ACHN (cell line): ENCODE data around the gene ZDHHC14.
A peak's percentile ranks its signal among the peaks of the same experiment; 100 is the strongest.

Experiments
- DNase-seq: peaks from one replicate; pipeline ENCODE4 v3.0.0-alpha.2; 2015
- in situ Hi-C: cut with HindIII; loops from 2 replicates; pipeline ENCODE4 v1.10.0; 2017; ENCODE audit warnings: low sequenced_read_pairs, low pct_ligation_motif_present, low pct_unique_long_range_greater_than_20kb

The ZDHHC14 gene

DNA sequence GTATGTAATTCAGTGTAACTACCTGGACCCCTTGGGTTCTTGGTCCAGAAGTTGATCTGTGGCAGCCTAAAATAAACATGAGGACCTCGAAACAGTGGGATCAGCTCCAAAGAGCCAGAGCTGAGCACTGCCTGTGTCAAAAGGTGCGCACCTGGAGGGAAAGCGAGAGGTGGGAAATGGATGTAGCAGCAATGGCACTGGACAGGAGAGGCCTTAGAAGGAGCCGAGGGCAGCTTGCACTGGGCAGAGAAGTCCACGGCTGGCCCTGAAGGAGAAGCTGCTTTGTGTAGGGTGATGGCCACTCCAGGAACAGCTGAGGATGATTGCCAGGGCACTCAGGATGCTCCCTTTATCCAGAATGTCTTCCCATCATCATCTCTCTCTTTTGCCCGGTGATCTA lies 228.1 kb downstream of the ZDHHC14 start:
- DNase-seq = no peak
- in situ Hi-C loops = no loop called here

DNA sequence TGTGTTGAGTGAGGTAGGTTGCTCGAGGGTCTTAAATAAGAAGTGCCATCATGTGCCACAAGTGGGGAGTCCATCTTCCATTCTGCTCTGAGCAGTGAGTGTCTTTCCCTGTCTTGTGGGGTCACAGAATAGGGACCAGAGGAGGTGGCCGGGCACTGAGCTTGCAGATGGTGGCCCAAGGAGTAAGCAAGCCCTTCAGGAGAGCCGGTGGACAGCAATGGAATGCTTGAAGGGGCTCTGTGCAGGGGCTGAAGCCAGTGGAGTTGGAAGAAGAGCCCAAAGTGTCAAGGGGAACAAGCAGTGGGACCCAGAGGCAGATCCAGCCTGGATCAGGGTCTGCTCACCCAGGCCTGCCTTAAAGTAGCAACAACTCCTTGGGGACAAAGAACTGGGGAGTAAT lies 228.6 kb downstream of the ZDHHC14 start:
- in situ Hi-C loops = no loop called here
- DNase-seq = no peak

DNA sequence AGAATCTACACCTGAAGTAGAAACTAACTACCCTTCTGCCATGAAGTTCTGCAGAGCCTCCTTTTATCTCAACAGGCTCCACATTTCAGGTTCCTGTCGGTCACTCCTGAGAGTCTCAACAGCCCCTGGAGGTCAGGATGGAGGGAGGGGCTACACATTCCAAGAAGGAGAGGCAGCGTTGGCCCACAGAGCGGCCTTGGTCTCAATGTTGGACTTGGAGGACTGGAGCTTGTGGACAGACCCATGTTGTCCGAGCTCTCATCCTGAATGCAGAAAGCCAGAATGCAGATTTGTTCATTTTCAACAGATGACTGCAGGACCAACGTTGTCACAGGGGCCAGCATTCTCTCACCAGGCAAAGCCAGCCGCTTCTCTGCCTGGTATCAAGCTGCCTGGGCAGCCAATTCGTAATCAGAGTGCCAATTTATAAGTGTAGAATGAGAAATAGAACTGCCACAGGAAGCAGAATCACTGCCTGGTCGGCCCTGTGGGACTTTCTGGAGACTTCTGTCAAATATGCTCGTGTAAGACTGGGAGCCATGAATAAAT lies 229.5 kb downstream of the ZDHHC14 start:
- in situ Hi-C loops = no loop called here
- DNase-seq = no peak

DNA sequence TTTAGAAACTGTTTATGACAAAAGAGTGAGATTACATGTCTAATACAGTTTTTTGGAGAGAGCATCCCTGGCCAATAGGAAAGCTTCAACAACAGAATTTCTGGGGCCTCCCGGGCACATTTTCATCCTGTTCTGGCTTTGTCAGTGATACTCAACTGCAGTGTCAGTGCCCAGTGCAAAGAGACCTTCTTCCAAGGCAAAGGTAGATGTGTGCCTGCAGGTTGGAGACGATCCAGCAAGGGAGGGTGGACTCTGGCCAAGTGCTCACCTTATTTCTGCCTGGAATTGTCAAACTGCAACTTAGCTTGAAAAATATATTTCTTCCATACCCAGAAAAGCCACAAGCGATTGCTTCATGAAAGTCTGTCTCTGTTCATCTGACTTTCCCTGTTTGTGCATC lies 230.4 kb downstream of the ZDHHC14 start:
- in situ Hi-C loops = no loop called here
- no peak for DNase-seq

DNA sequence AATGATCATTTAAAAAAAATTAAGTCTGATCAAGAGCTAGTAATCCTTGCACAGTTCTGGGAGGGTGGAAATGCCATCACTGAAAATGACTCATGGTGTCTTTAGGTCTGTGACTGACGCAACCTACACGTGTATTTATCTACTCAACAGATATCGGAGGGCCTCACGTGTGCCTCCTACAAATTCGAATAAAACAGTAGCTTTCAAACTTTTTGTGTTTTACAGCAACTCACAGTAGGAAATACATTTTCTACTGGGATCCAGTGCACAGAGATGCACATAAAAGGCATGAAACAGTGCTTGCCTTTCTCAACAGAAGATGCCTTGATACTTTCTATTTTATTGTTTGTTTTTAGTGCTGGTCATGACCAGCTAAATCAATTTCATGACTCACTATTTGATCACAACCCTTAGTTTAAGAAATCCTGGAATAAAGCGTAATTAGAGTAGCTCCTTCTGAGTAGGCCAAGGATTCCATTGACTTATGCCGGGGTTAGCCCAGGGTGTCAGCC lies 232.1 kb downstream of the ZDHHC14 start:
- DNase-seq = no peak
- in situ Hi-C loops = no loop called here

DNA sequence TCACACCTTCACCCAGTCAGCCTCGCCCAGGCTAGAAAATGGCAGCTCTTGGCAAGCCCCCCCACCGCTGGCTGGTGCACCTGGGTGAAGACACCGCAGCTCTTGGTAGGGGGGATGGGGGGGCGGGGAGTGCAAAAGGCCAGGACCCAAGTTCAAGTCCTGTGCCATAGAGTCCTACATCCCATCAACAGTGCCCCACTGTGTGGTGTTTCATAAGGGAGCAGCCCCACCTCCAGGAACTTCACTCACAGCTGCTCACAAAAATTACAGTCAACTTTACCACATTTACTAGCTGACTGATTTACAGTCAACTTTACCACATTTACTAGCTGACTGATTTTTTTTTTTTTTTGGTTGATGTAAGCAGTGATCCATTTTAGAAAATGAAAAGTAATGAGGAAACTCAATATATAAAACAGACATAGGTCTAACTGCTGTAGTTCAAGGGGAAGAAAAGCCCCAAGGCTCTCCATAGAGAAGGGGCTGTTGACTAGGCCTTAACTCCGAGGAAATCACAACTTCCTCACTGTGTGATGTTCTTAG lies 233.1 kb downstream of the ZDHHC14 start:
- peak; percentile 2 for DNase-seq
- in situ Hi-C loops = no loop called here

DNA sequence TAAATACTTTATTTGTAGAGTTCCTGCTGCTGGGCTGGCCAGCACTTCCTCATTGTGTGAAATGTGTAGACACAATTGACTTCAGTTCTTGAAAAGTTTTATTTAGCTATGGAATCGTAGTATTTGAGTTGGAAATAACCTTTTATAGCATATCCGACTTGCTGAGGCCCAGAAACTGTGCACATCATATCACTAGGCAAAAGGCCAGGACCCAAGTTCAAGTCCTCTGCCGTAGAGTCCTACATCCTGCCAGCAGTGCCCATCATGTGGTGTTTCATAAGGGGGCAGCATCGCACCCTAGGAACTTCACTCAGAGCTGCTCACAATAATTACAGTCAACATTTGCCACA lies 234.4 kb downstream of the ZDHHC14 start:
- in situ Hi-C loops = no loop called here
- DNase-seq = no peak

DNA sequence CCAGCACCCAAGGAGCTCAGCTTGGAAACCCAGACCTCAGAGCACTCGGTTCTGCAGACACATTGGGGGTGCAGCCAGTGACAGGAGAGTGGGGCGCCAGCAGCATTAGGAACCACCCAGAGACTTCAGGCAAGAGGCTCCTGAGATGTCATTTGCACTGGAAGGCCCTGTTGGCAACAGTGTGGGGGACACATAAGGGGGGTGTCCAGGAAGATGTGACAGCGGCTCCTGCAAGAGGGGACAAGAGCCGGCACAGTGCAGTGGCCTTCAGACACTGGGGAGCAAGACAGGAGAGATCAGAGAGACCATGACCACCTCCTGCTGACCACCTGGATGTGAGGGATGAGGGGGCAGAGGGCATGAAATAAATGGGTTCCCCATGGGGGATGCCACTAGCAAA lies 235.0 kb downstream of the ZDHHC14 start:
- in situ Hi-C loops = no loop called here
- no peak for DNase-seq

DNA sequence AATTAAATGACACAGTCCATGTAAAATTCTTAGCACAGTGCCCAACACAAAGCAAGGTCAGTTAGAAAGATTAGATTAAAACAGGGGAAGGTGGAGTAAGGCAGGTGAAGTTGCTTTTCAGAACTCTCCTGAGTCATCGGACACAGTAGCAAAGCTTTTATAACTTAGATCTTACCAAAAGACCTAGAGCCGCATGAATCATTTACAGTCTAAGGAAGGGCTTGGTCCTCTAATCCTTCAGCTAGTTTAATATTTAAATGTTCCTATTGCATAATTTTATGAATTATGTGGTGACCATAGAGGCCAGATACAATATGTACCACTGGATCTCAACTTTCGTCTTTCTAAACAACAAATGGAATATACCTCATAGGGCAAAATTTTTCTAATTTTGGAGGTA lies 240.0 kb downstream of the ZDHHC14 start:
- in situ Hi-C loops = no loop called here
- DNase-seq = no peak

DNA sequence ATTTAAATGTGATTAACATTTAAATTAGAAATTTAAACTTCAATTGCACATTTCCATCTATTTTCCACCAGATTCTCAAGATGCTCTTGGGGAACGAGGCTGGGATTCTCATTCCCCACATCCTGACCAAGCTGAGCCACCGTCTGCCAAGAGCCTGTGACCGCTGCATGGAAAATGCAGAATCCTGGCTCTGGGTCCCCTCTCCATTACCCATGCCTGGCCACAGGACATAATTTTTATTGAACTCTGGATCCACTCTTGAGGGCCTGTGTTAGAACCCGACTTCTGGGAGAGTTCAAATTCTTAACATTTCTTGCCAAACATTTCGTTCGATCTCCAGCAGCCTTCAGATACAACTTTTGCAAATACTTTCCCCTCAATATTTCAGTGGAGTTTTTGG lies 240.4 kb downstream of the ZDHHC14 start:
- no peak for DNase-seq
- in situ Hi-C loops = no loop called here

DNA sequence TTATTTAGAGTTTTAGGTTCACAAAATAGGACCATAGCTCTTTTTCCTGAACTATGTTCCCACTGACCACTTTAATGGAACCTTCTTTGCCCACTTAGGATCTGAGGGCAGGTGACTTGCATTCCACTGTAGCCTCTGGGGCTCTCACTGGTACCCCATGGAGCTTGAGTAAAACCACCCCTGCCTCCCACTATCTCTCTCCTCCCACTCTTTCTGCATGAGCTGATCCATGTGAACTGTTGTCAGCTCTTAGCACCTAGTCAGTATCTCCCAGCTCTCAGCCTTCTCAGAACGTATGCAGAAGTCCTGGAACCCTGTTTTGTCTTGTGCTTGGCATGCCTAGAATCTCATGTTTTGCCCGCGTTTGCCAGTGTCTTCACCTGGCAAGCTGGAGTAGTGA lies 241.4 kb downstream of the ZDHHC14 start:
- in situ Hi-C loops = no loop called here
- DNase-seq = no peak

DNA sequence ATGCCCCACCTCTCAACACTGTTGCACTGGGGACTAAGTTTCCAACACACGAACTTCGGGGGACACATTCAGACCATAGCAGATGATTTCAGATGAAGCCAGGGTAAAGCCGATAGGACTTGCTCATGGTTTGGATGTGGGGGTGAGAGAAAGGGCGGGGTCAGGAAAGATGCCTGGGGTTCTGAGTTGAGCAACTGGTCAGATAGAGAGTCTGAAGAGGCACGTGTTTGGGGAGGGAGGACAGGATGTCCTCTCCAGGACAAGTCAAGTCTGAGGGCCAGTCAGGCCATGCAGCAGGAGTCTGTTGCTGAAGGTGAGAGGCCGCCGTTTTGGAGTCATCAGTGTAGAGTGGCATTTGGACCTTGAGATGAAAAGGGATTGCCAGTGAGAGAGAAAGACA lies 244.1 kb downstream of the ZDHHC14 start:
- DNase-seq = no peak
- in situ Hi-C loops = no loop called here

DNA sequence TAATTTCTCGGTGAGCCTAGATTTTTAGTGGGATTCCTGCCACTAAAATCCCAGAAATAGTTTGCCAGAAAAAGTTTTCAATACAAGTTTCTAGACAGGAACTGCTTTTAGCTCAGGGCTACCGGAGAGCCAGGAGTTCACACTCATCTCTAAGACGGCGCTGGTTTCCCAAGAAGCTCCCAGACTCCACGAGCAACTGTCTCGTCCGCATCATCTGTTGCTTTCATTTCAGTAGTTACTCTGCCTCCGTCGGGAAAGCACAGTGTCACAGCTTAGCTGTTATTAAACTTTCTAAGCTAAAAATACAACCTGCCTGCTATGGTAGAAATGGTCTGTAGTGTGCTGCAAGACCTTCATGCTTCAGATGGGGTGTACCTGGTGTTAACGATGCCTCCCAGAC lies 244.8 kb downstream of the ZDHHC14 start:
- in situ Hi-C loops = no loop called here
- DNase-seq = no peak

DNA sequence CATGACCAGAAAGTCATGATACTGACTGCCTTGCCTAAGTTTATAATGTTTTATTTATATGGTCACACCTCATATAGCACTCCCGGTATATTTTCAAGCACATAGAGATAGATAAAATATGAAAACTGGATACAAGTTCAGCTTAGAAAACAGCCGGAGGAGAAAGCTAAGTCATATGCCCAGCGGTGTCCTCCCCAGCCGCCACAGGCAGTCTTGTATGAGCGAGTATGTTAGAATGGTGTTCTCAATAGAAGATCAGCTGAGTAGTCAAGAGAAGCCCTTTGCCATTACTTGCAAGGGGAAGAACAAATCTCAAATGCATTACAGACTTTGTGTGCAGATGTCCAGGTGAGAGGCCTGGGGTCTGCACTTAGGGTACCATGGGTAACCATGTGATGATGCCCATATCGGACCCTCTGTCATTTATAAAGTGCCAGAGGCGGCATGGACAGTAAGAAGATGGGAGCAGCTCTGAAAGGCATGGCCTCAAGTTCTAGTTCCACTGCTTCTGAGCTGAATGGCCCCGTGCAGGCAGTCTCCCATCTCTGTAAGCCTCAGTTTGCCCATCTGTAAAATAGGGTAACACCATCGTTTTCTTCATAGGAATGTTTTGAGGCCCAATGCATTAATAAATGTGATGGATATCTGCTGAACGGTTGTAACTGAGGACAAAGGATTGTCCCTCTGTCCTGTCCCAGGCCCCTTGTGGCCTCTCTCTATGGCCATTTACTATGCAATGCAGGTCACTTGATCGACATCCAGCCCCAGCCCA lies 246.4 kb downstream of the ZDHHC14 start:
- DNase-seq = no peak
- in situ Hi-C loops = no loop called here

DNA sequence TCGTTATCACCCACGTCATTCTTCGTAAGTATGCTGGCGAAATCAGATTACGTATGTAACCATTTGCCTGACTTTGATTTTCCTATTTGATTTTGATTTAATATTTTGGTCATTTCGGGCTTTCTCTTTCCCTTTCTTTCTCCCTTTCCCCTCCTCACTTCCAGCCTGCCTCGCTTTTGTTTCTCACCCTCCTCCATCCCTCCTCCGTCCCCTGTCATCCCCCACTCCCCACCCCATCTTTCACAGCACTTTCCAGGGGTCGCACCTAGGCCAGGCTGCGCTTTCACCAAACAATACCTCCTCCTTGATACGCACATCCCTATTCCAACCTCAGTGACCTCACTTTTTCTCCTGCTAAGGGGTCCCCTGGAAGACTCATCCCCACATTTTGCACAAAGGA lies 247.5 kb downstream of the ZDHHC14 start:
- DNase-seq = no peak
- in situ Hi-C loops = no loop called here

DNA sequence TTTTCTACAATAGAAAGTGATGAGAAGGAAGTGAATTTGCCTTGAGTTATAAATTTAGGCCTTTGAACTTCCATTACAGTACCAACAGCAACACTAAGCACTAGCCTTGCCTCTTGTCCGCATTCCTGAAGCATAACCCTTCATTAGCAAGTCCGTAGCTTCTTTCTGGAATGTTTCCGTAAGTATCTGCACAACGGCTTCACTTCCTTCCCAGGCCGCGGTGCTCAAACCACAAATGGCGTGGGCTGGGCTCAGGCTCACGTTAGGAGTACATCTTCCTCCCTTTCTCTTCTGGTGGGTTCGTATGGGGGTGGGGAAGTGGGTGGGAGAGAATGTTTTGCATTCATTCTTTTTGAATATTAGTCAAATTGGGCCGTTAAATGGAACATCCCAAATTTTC lies 248.2 kb downstream of the ZDHHC14 start:
- in situ Hi-C loops = no loop called here
- no peak for DNase-seq

DNA sequence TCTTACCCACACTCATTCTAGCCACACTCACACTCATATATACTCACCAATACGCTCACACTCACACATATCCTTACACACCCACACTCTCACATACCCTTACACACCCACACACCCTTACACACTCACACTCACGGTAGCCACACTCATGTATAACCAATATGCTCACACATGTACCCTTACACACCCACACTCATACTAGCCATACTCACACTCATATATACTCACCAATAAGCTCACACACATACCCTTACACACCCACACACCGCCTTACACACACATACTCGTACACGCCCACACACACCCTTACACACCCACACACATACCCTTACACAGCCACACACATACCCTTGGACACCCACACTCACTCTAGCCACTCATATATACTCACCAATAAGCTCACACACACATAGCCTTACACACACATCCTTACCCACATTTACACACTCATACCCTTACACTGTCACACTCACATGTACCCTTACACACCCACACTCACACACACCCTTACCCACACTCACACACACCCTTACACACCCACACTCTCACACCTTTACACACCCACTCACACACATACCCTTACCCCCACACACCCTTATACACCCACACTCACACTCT lies 249.6 kb downstream of the ZDHHC14 start:
- no peak for DNase-seq
- in situ Hi-C loops = no loop called here

DNA sequence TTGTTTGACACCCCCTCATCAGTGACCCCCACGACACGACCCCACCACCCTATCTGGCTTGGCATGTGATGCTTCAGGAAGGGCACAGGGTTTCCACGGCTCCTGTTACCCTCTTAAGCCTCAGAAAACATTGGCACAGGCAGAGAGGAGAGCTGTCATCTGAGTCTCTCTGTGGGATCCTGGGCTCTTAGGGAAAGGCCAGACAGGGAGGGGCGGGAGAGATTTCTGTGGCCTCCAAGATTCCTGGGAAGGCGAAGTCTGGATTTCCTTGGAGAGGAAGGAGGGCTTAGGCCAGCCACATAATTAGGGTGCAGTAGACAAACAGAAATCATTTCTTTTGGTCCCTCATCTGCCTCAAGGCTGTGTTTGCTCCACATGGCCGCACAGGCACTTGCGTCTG lies 250.4 kb downstream of the ZDHHC14 start:
- DNase-seq = no peak
- in situ Hi-C loops = no loop called here

DNA sequence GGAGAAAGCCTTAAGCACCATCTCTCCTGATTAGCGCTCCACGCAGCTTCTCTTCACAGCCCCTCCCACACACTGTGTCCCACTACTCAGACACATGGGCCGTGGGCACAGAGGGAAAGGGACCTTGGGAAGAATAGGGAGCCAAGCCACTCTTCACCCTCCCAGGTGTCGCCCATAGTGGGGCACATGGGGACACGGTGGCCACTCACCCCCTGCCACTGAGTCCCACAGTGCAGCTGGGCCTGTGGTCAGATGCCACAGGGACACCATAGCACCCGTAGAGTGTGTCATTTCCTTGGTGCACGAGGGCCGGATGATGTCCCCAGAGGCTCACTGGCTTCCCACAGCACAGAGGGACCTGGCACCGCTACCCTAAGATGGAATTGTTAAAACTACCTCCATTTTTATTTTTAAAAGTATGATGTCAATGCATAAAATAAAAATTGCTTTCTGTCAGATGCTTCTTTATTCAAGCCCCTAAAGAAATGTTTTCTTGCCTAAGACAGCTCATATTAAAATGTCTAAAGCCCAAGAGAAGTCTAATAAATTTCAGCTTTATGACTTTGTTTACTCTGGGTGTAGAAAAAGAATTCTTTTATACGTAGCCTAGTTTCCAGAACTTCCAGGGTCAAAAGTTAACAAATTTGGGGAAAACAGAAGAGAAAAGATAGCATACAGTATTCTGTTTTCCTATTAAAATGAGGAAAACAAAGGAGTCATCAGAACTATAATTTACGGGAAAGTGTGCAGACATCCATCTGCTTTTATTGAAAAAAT lies 251.0 kb downstream of the ZDHHC14 start:
- in situ Hi-C loops = no loop called here

More for the DNA sequence above, 251.0 kb downstream of the ZDHHC14 start:
- DNase-seq = no peak
